SK-N-MC (cell line): ENCODE data around the gene IFI30.

Experiments used
- DNase-seq: peaks from one replicate; pipeline ENCODE4 v3.0.0-alpha.2; 2011; ENCODE audit warnings: low read depth, low spot score
- H3K27ac ChIP-seq: fragments of 200-600 bp; sonication (generic); 2 replicates; pipeline ENCODE4 v1.5.1; 2016; ENCODE audit warnings: mixed run types
- H3K36me3 ChIP-seq: fragments of 200-600 bp; sonication (generic); 2 replicates; pipeline ENCODE4 v1.6.1; 2017; ENCODE audit warnings: antibody characterized with exemption, low read length, mixed read lengths; ENCODE audit not compliant: insufficient read depth
- H3K4me3 ChIP-seq: fragments of 200-600 bp; sonication (generic); 2 replicates; pipeline ENCODE4 v1.5.1; 2016
- H3K9ac ChIP-seq: fragments of 200-600 bp; sonication (generic); 2 replicates; pipeline ENCODE4 v1.8.0; 2017; ENCODE audit warnings: mixed run types, mixed read lengths; ENCODE audit not compliant: insufficient read length
- H3K9me3 ChIP-seq: fragments of 200-600 bp; sonication (generic); 2 replicates; pipeline ENCODE4 v1.6.1; 2017; ENCODE audit warnings: low read depth, mild to moderate bottlenecking, antibody characterized with exemption, low read length, moderate library complexity, mixed read lengths
- EZH2 ChIP-seq: fragments of 200-600 bp; sonication (generic); IDR thresholded peaks from one replicate; pipeline ENCODE4 v1.6.1; 2017; ENCODE audit warnings: antibody characterized with exemption
- FOXP2 ChIP-seq: optimal IDR thresholded peaks from 2 replicates; pipeline ENCODE3; 2011; ENCODE audit warnings: mild to moderate bottlenecking, moderate library complexity; ENCODE audit not compliant: insufficient read depth; ENCODE audit errors: extremely low read length, control extremely low read depth
- POLR2AphosphoS5 ChIP-seq: IDR thresholded peaks from 2 replicates; pipeline ENCODE4 v1.6.1; 2012; ENCODE audit warnings: mild to moderate bottlenecking, low read depth, low read length, borderline replicate concordance

IFI30 gene

GRCh38 chr19:18173572-18174288, at the start of gene IFI30:
Gene IFI30, plus strand, starts transcription at chr19:18173813. Its CDS starts 29 bp downstream, at chr19:18173842.
- Histone ChIP-seq H3K4me3 (peak within 1 kb of the TSS; percentile 79), H3K9me3 (no peaks in the 10 kb centered on the region), H3K36me3 (peaks cover 4% of the 10 kb centered on the region; the same call in 1 of the 2 replicates), H3K27ac (no peak within 1 kb of the TSS), H3K9ac (peak within 1 kb of the TSS; percentile 37)
- no peak for TF ChIP-seq EZH2
- no peak for TF ChIP-seq POLR2AphosphoS5
- TF ChIP-seq FOXP2: no peak
- no peak for DNase-seq

GRCh38 chr19:18123819-18124218, 49.8 kb upstream of the IFI30 start:
- no peak overlapping the region for H3K4me3 ChIP-seq
- H3K9me3 ChIP-seq: no peaks in the 10 kb centered on the region
- peaks cover 3% of the 10 kb centered on the region; the same call in 1 of the 2 replicates for H3K36me3 ChIP-seq
- H3K9ac ChIP-seq: no peak overlapping the region
- DNase-seq: no peak
- TF ChIP-seq POLR2AphosphoS5: no peak
- no peak for TF ChIP-seq FOXP2
- no peak for TF ChIP-seq EZH2
- no peak overlapping the region for H3K27ac ChIP-seq

DNA sequence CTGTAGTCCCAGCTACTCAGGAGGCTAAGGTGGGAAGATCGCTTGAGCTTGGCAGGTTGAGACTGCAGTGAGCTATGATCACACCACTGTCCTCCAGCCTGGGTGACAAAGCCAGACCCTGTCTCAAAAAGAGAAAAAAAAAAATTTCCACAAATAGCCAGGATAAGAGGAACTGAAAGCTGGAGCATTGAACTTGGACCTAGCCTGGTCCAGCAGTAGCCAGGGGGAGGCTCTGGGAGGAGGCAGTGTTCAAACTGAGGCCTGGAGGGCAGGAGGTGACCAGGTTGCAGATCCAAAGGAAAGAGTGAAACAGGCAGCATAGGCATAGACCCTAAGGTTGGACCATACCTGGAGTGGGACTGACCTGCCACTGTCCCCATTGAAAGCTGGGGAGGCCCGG, 47.5 kb upstream of the IFI30 start:
- Histone ChIP-seq H3K4me3 (no peak overlapping the region), H3K9ac (no peak overlapping the region), H3K9me3 (no peaks in the 10 kb centered on the region), H3K36me3 (peaks cover 3% of the 10 kb centered on the region; the same call in 1 of the 2 replicates), H3K27ac (no peak overlapping the region)
- no peak for TF ChIP-seq POLR2AphosphoS5
- TF ChIP-seq EZH2: no peak
- TF ChIP-seq FOXP2: no peak
- no peak for DNase-seq

DNA sequence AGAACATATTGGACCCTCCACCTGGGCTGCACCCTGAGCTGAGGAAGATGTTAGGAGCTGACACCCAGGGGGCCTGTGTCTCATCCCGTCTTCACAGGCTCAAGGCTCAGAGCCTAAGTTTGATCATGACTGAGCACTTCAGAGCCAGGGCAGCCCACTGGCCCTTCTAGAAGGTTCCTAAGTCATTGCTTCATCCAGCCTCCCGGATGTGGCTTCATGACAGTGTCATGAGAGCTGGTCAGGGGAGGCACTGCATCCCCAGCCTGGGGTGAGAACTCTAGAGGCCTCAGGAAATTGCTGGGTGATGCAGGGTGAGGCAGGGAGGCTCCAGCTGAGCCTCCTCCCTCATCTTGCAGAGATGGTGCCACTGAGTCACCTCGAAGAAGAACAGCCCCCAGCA, 45.6 kb upstream of the IFI30 start:
- Histone ChIP-seq H3K9me3 (no peaks in the 10 kb centered on the region), H3K36me3 (peaks cover 8% of the 10 kb centered on the region; the same call in 1 of the 2 replicates), H3K9ac (no peak overlapping the region), H3K4me3 (no peak overlapping the region), H3K27ac (no peak overlapping the region)
- TF ChIP-seq POLR2AphosphoS5: no peak
- no peak for TF ChIP-seq EZH2
- no peak for TF ChIP-seq FOXP2
- DNase-seq: no peak

DNA sequence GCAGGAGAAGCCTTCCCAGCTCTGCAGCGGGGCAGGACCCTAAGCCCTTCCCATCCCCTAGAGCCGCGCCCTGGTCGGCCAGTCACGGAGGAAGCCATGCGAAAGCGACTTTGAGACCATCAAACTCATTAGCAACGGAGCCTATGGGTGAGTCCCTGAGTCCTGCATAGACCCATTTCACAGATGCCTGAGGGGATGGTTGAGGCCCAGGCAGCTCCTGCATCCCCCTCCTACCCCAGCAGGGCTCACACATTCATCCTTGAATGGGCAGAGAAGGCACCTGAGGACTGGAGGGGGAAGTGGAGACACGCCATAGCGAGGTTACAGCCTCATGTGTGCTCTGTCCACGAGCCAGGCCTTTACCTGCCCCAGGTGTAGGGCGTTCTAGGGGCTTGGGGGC, 44.8 kb upstream of the IFI30 start:
- DNase-seq: no peak
- Histone ChIP-seq H3K9ac (no peak overlapping the region), H3K4me3 (no peak overlapping the region), H3K9me3 (no peaks in the 10 kb centered on the region), H3K36me3 (peaks cover 8% of the 10 kb centered on the region; the same call in 1 of the 2 replicates), H3K27ac (no peak overlapping the region)
- TF ChIP-seq FOXP2 (no peak), POLR2AphosphoS5 (no peak), EZH2 (no peak)

GRCh38 chr19:18130523-18131242, 42.9 kb upstream of the IFI30 start:
- Histone ChIP-seq H3K4me3 (no peak overlapping the region), H3K27ac (no peak overlapping the region), H3K9me3 (no peaks in the 10 kb centered on the region), H3K36me3 (peaks cover 5% of the 10 kb centered on the region; the same call in 1 of the 2 replicates), H3K9ac (no peak overlapping the region)
- no peak for DNase-seq
- TF ChIP-seq EZH2 (no peak), POLR2AphosphoS5 (no peak), FOXP2 (no peak)

DNA sequence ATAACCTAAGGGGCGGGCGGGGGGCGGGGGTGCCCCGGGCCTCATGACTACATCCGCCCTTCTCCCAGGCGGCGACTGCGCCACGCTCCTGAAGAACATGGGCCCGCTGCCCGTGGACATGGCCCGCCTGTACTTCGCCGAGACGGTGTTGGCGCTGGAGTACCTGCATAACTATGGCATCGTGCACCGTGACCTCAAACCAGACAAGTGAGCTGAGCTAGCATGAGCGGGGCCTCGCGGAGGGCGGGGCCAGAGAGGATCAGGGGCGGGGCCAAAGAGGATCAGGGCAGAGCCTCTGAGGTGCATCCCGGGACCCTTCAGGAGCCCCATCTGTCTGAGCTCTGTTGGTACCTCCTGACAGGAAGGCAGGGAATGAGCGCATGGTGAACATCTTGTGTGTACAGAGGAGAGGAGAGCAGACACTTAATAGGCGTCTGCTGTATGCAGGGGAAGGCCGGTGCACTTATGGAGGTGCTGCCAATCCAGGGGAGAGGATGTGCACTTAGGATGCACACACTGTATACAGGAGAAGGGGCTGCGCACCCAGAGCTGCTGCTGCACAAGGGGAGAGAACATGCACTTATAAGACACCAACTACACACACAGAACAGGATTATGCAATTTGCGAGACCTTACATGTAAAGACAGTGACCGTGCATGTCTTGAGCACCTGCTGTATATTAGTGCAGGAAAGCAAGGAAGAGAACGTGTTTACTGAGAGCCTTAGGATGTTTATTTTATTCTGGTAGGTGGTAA, 41.6 kb upstream of the IFI30 start:
- no peak for TF ChIP-seq EZH2
- no peak for TF ChIP-seq POLR2AphosphoS5
- TF ChIP-seq FOXP2: no peak
- H3K4me3 ChIP-seq: no peak overlapping the region
- H3K36me3 ChIP-seq: peaks cover 5% of the 10 kb centered on the region; the same call in 1 of the 2 replicates
- H3K27ac ChIP-seq: no peak overlapping the region
- no peak for DNase-seq
- H3K9ac ChIP-seq: no peak overlapping the region
- H3K9me3 ChIP-seq: no peaks in the 10 kb centered on the region
